ENCODE data around the gene DNAH14.

Gene DNAH14

GRCh38 chr1:225044258-225044657 is 114.8 kb downstream of the DNAH14 start:
- Histone ChIP-seq H2AFZ (ENCODE audit: low read length) (no peak overlapping the region), H3K27ac (ENCODE audit: low read length) (no peak overlapping the region), H3K4me2 (ENCODE audit: low read depth, low read length) (no peak overlapping the region), H3K4me1 (ENCODE audit: low read length) (no peaks in the 10 kb centered on the region), H3K9me2 (replicated peaks; ENCODE audit: insufficient read depth, low read length) (no peaks in the 10 kb centered on the region), H3F3A (ENCODE audit: insufficient read depth, low read length) (no peaks in the 10 kb centered on the region), H3K79me2 (ENCODE audit: low read length) (no peaks in the 10 kb centered on the region), H3K9ac (ENCODE audit: low read length) (no peak overlapping the region), H4K20me1 (ENCODE audit: insufficient read depth, low read length) (no peaks in the 10 kb centered on the region), H3K36me3 (replicated peaks; ENCODE audit: insufficient read depth, low read length) (no peaks in the 10 kb centered on the region), H3K9me3 (replicated peaks; ENCODE audit: insufficient read depth, low read length) (no peaks in the 10 kb centered on the region), H3K27me3 (replicated peaks; ENCODE audit: insufficient read depth, low read length) (no peaks in the 10 kb centered on the region), H3K4me3 (ENCODE audit: low read length) (no peak overlapping the region)
- TF ChIP-seq EZH2phosphoT487 (IDR thresholded peaks at IDR 0.05; ENCODE audit: low read length) (no peak), EZH2 (optimal IDR thresholded peaks at IDR 0.05; ENCODE audit: low read depth, low read length) (no peak)
- no peak for DNase-seq

- Histone ChIP-seq H3F3A (ENCODE audit: insufficient read depth, low read length) (no peaks in the 10 kb centered on the region), H3K27me3 (replicated peaks; ENCODE audit: insufficient read depth, low read length) (no peaks in the 10 kb centered on the region), H3K79me2 (ENCODE audit: low read length) (no peaks in the 10 kb centered on the region), H3K36me3 (replicated peaks; ENCODE audit: insufficient read depth, low read length) (no peaks in the 10 kb centered on the region), H4K20me1 (ENCODE audit: insufficient read depth, low read length) (no peaks in the 10 kb centered on the region), H3K9me2 (replicated peaks; ENCODE audit: insufficient read depth, low read length) (no peaks in the 10 kb centered on the region), H3K27ac (ENCODE audit: low read length) (no peak overlapping the region), H3K4me3 (ENCODE audit: low read length) (no peak overlapping the region), H3K9me3 (replicated peaks; ENCODE audit: insufficient read depth, low read length) (no peaks in the 10 kb centered on the region), H2AFZ (ENCODE audit: low read length) (no peak overlapping the region), H3K9ac (ENCODE audit: low read length) (no peak overlapping the region), H3K4me2 (ENCODE audit: low read depth, low read length) (no peak overlapping the region), H3K4me1 (ENCODE audit: low read length) (no peaks in the 10 kb centered on the region)
- DNase-seq = no peak
- TF ChIP-seq EZH2 (optimal IDR thresholded peaks at IDR 0.05; ENCODE audit: low read depth, low read length) (no peak), EZH2phosphoT487 (IDR thresholded peaks at IDR 0.05; ENCODE audit: low read length) (no peak), CTCF (IDR thresholded peaks at IDR 0.05; ENCODE audit: low read length) (no peak)
Measured at GRCh38 chr1:225049594-225049993, 120.1 kb downstream of the DNAH14 start.

GRCh38 chr1:225063722-225064121 is 134.2 kb downstream of the DNAH14 start:
- Histone ChIP-seq H3K9me2 (replicated peaks; ENCODE audit: insufficient read depth, low read length) (no peaks in the 10 kb centered on the region), H3K27me3 (replicated peaks; ENCODE audit: insufficient read depth, low read length) (no peaks in the 10 kb centered on the region), H3K27ac (ENCODE audit: low read length) (no peak overlapping the region), H3F3A (ENCODE audit: insufficient read depth, low read length) (no peaks in the 10 kb centered on the region), H3K9ac (ENCODE audit: low read length) (no peak overlapping the region), H3K79me2 (ENCODE audit: low read length) (no peaks in the 10 kb centered on the region), H3K4me1 (ENCODE audit: low read length) (no peaks in the 10 kb centered on the region), H3K9me3 (replicated peaks; ENCODE audit: insufficient read depth, low read length) (no peaks in the 10 kb centered on the region), H2AFZ (ENCODE audit: low read length) (no peak overlapping the region), H3K4me3 (ENCODE audit: low read length) (no peak overlapping the region), H3K4me2 (ENCODE audit: low read depth, low read length) (no peak overlapping the region), H3K36me3 (replicated peaks; ENCODE audit: insufficient read depth, low read length) (no peaks in the 10 kb centered on the region), H4K20me1 (ENCODE audit: insufficient read depth, low read length) (no peaks in the 10 kb centered on the region)
- TF ChIP-seq EZH2 (optimal IDR thresholded peaks at IDR 0.05; ENCODE audit: low read depth, low read length) (no peak), EZH2phosphoT487 (IDR thresholded peaks at IDR 0.05; ENCODE audit: low read length) (no peak), CTCF (IDR thresholded peaks at IDR 0.05; ENCODE audit: low read length) (no peak)
- no peak for DNase-seq

GRCh38 chr1:225070972-225071371 is 141.5 kb downstream of the DNAH14 start:
- DNase-seq = no peak
- H3K4me3 ChIP-seq (ENCODE audit: low read length) = no peak overlapping the region

More at GRCh38 chr1:225070972-225071371, 141.5 kb downstream of the DNAH14 start:
- Histone ChIP-seq H2AFZ (ENCODE audit: low read length) (no peak overlapping the region), H3K9me2 (replicated peaks; ENCODE audit: insufficient read depth, low read length) (no peaks in the 10 kb centered on the region), H3K9me3 (replicated peaks; ENCODE audit: insufficient read depth, low read length) (no peaks in the 10 kb centered on the region), H3K36me3 (replicated peaks; ENCODE audit: insufficient read depth, low read length) (no peaks in the 10 kb centered on the region), H3F3A (ENCODE audit: insufficient read depth, low read length) (no peaks in the 10 kb centered on the region), H3K4me2 (ENCODE audit: low read depth, low read length) (no peak overlapping the region), H3K79me2 (ENCODE audit: low read length) (no peaks in the 10 kb centered on the region), H3K9ac (ENCODE audit: low read length) (no peak overlapping the region), H3K27ac (ENCODE audit: low read length) (no peak overlapping the region), H3K4me1 (ENCODE audit: low read length) (no peaks in the 10 kb centered on the region), H3K27me3 (replicated peaks; ENCODE audit: insufficient read depth, low read length) (no peaks in the 10 kb centered on the region), H4K20me1 (ENCODE audit: insufficient read depth, low read length) (no peaks in the 10 kb centered on the region)
- TF ChIP-seq EZH2 (optimal IDR thresholded peaks at IDR 0.05; ENCODE audit: low read depth, low read length) = no peak
- no peak for TF ChIP-seq EZH2phosphoT487 (IDR thresholded peaks at IDR 0.05; ENCODE audit: low read length)
- TF ChIP-seq CTCF (IDR thresholded peaks at IDR 0.05; ENCODE audit: low read length) = no peak

All from MM.1S (cell line).